ENCODE results near the gene DENND4A. TPM values are rescaled to one million over a fixed set of nuclear protein-coding genes. Genes with fewer than 3 reads are reported as not detected.

The DENND4A gene
- total RNA-seq, 1 experiment from 2014 or later, result 12.7 TPM

DNA sequence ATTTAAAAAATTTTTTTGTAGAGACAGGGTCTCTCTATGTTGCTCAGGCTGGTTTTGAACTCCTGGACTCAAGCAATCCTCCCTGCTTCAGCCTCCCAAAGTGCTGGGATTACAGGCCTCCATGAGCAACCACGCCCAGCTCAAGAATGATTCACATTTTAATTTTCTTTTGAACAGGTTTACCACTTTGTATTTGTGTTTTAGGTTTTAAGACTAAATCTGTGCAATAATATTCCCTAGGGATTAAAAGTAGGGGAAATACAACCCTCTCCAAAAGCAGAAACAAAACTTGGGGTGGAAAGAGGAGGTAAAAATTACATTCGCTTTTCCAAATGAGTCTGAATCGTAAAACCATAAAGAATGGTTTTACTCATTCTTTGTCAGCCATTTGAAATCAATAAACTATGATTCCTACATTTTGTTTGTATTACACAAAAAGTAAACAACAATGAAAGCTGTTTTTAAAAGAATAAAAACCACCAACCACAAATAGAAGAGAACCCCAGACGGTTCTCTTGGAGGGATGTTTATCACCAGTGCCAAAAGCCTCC is 132.5 kb downstream of the DENND4A start:
- Histone ChIP-seq H3K4me3 (ENCODE audit: low read depth, low read length) (no peak overlapping the region), H3K36me3 (ENCODE audit: control insufficient read depth, insufficient read depth, low read length) (no peaks in the 10 kb centered on the region), H3K4me1 (peaks cover 5% of the 10 kb centered on the region; the same call in 1 of the 2 replicates), H3K9me3 (no peaks in the 10 kb centered on the region), H3K27me3 (replicated peaks; ENCODE audit: control insufficient read depth, insufficient read depth, low read length) (no peaks in the 10 kb centered on the region)
- no peaks in the 10 kb centered on the region for H3K27me3 Mint-ChIP-seq (ENCODE audit: insufficient read depth, unreplicated experiment)
- H3K36me3 Mint-ChIP-seq (ENCODE audit: insufficient read depth, unreplicated experiment), result no peaks in the 10 kb centered on the region
- ChIA-PET POLR2A (no interaction called here), CTCF (no interaction called here)
- H3K4me1 Mint-ChIP-seq (ENCODE audit: low read depth, unreplicated experiment), result peaks cover 9% of the 10 kb centered on the region
- no peak overlapping the region for H3K27ac Mint-ChIP-seq (ENCODE audit: unreplicated experiment)
- DNase-seq, result no peak
- no TSS peak for BruUV-seq (replicated peaks)
- intact Hi-C loops (cut with micrococcal nuclease; ENCODE audit: unreplicated experiment), result no loop called here
- no peak overlapping the region for H3K4me3 Mint-ChIP-seq (ENCODE audit: unreplicated experiment)
- H3K9me3 Mint-ChIP-seq (ENCODE audit: unreplicated experiment), result no peaks in the 10 kb centered on the region
- no peak for TF ChIP-seq CTCF (IDR thresholded peaks at IDR 0.05; ENCODE audit: insufficient read depth in 1 of 2, low read depth in 1 of 2, low read length in 1 of 2, severe bottlenecking in 1 of 2, unreplicated experiment in 1 of 2)

- no peaks in the 10 kb centered on the region for H3K36me3 Mint-ChIP-seq (ENCODE audit: insufficient read depth, unreplicated experiment)
- H3K9me3 ChIP-seq, result no peaks in the 10 kb centered on the region
- BruUV-seq (replicated peaks), result no TSS peak
- intact Hi-C loops (cut with micrococcal nuclease; ENCODE audit: unreplicated experiment), result no loop called here
- H3K27ac Mint-ChIP-seq (ENCODE audit: unreplicated experiment), result no peak overlapping the region
- ChIA-PET POLR2A (interaction anchor here (0.6 kb wide), 1 partner anchor 45 kb away, joined by 6 read pairs; no protein-coding TSS in a partner anchor), CTCF (no interaction called here)
- no peaks in the 10 kb centered on the region for H3K36me3 ChIP-seq (ENCODE audit: control insufficient read depth, insufficient read depth, low read length)
- H3K27me3 ChIP-seq (replicated peaks; ENCODE audit: control insufficient read depth, insufficient read depth, low read length), result no peaks in the 10 kb centered on the region
- TF ChIP-seq CTCF (IDR thresholded peaks at IDR 0.05; ENCODE audit: insufficient read depth in 1 of 2, low read depth in 1 of 2, low read length in 1 of 2, severe bottlenecking in 1 of 2, unreplicated experiment in 1 of 2), result no peak
- DNase-seq, result no peak
- no peaks in the 10 kb centered on the region for H3K9me3 Mint-ChIP-seq (ENCODE audit: unreplicated experiment)
- no peaks in the 10 kb centered on the region for H3K27me3 Mint-ChIP-seq (ENCODE audit: insufficient read depth, unreplicated experiment)
- no peak overlapping the region for H3K4me3 ChIP-seq (ENCODE audit: low read depth, low read length)
- no peak overlapping the region for H3K4me3 Mint-ChIP-seq (ENCODE audit: unreplicated experiment)
- H3K4me1 ChIP-seq, result peaks cover 16% of the 10 kb centered on the region
- H3K4me1 Mint-ChIP-seq (ENCODE audit: low read depth, unreplicated experiment), result peaks cover 20% of the 10 kb centered on the region
Observed at GRCh38 chr15:65655457-65655856, 136.6 kb downstream of the DENND4A start.

- TF ChIP-seq CTCF (IDR thresholded peaks at IDR 0.05; ENCODE audit: insufficient read depth in 1 of 2, low read depth in 1 of 2, low read length in 1 of 2, severe bottlenecking in 1 of 2, unreplicated experiment in 1 of 2), result no peak
- no peak overlapping the region for H3K27ac Mint-ChIP-seq (ENCODE audit: unreplicated experiment)
- H3K4me1 Mint-ChIP-seq (ENCODE audit: low read depth, unreplicated experiment), result peaks cover 20% of the 10 kb centered on the region
- BruUV-seq (replicated peaks), result no TSS peak
- intact Hi-C loops (cut with micrococcal nuclease; ENCODE audit: unreplicated experiment), result no loop called here
- H3K4me3 Mint-ChIP-seq (ENCODE audit: unreplicated experiment), result no peak overlapping the region
- H3K9me3 Mint-ChIP-seq (ENCODE audit: unreplicated experiment), result no peaks in the 10 kb centered on the region
- H3K27me3 Mint-ChIP-seq (ENCODE audit: insufficient read depth, unreplicated experiment), result no peaks in the 10 kb centered on the region
- peaks cover 16% of the 10 kb centered on the region for H3K4me1 ChIP-seq
- ChIA-PET POLR2A (interaction anchor here (0.6 kb wide), 1 partner anchor 45 kb away, joined by 6 read pairs; no protein-coding TSS in a partner anchor), CTCF (no interaction called here)
- H3K4me3 ChIP-seq (ENCODE audit: low read depth, low read length), result no peak overlapping the region
- no peaks in the 10 kb centered on the region for H3K36me3 ChIP-seq (ENCODE audit: control insufficient read depth, insufficient read depth, low read length)
- no peaks in the 10 kb centered on the region for H3K36me3 Mint-ChIP-seq (ENCODE audit: insufficient read depth, unreplicated experiment)
- H3K9me3 ChIP-seq, result no peaks in the 10 kb centered on the region
- no peak for DNase-seq
- no peaks in the 10 kb centered on the region for H3K27me3 ChIP-seq (replicated peaks; ENCODE audit: control insufficient read depth, insufficient read depth, low read length)
Observed at GRCh38 chr15:65655026-65655425, 137.1 kb downstream of the DENND4A start.

All from Caco-2 (cell line).